OCI-LY1 (cell line): Measurements from ENCODE around the gene GALNT1.

Experiments used
- H2AFZ ChIP-seq: fragments of 200-600 bp; sonication (generic), shearing (Covaris generic); 2 replicates; pipeline ENCODE4 v1.6.0; 2014; ENCODE audit warnings: antibody characterized with exemption, mild to moderate bottlenecking, low read length
- H3F3A ChIP-seq: fragments of 200-600 bp; sonication (generic), shearing (Covaris generic); 2 replicates; pipeline ENCODE4 v1.6.0; 2014; ENCODE audit warnings: mild to moderate bottlenecking, antibody characterized with exemption, low read length, moderate library complexity; ENCODE audit not compliant: insufficient read depth
- H3K27ac ChIP-seq: fragments of 200-600 bp; sonication (generic); 2 replicates; pipeline ENCODE4 v1.5.1; 2014; ENCODE audit warnings: low read length, mixed run types, mild to moderate bottlenecking, low read depth; ENCODE audit not compliant: poor library complexity, severe bottlenecking
- H3K27me3 ChIP-seq: fragments of 200-600 bp; sonication (generic); 2 replicates; pipeline ENCODE4 v1.6.0; 2014; ENCODE audit warnings: antibody characterized with exemption, mild to moderate bottlenecking, low read length, moderate library complexity; ENCODE audit not compliant: insufficient read depth
- H3K36me3 ChIP-seq: fragments of 200-600 bp; sonication (generic); 2 replicates; pipeline ENCODE4 v1.6.1; 2014; ENCODE audit warnings: mild to moderate bottlenecking, antibody characterized with exemption, low read length, moderate library complexity, mixed read lengths; ENCODE audit not compliant: insufficient read depth
- H3K4me1 ChIP-seq: fragments of 200-600 bp; sonication (generic); 2 replicates; pipeline ENCODE4 v1.5.1; 2014; ENCODE audit warnings: mild to moderate bottlenecking, low read length, moderate library complexity; ENCODE audit not compliant: insufficient read depth, severe bottlenecking
- H3K4me2 ChIP-seq: fragments of 200-600 bp; sonication (generic), shearing (Covaris generic); 2 replicates; pipeline ENCODE4 v1.6.1; 2014; ENCODE audit warnings: low read length
- H3K4me3 ChIP-seq: fragments of 200-600 bp; sonication (generic); 2 replicates; pipeline ENCODE4 v1.5.1; 2014; ENCODE audit warnings: low read length, low read depth, mild to moderate bottlenecking, mixed read lengths; ENCODE audit not compliant: poor library complexity, severe bottlenecking
- H3K79me2 ChIP-seq: fragments of 200-600 bp; shearing (Covaris generic); 2 replicates; pipeline ENCODE4 v1.6.1; 2016; ENCODE audit warnings: mixed run types, low read length, mixed read lengths; ENCODE audit not compliant: insufficient read depth
- H3K9ac ChIP-seq: fragments of 200-600 bp; sonication (generic), shearing (Covaris generic); 2 replicates; pipeline ENCODE4 v1.6.1; 2014; ENCODE audit warnings: mild to moderate bottlenecking, low read length, mixed read lengths
- H3K9me2 ChIP-seq: fragments of 200-600 bp; sonication (generic), shearing (Covaris generic); 2 replicates; pipeline ENCODE4 v1.6.1; 2014; ENCODE audit warnings: low read depth, mild to moderate bottlenecking, low read length, mixed read lengths
- H3K9me3 ChIP-seq: fragments of 200-600 bp; shearing (Covaris generic); 2 replicates; pipeline ENCODE4 v1.6.1; 2014; ENCODE audit warnings: low read length, mixed read lengths
- H4K20me1 ChIP-seq: fragments of 200-600 bp; sonication (generic), shearing (Covaris generic); 2 replicates; pipeline ENCODE4 v1.6.0; 2016; ENCODE audit warnings: mild to moderate bottlenecking, low read length; ENCODE audit not compliant: insufficient read depth
- EZH2 ChIP-seq: fragments of 200-600 bp; sonication (generic), shearing (Covaris generic); IDR thresholded peaks from 2 replicates; pipeline ENCODE4 v1.8.0; 2017; ENCODE audit warnings: borderline replicate concordance, mixed run types, mild to moderate bottlenecking, antibody characterized with exemption, low read length, moderate library complexity, mixed read lengths
- TF ChIP-seq, protein P1 (sequence below): fragments of 200-600 bp; sonication (generic), shearing (Covaris generic); IDR thresholded peaks from 2 replicates; pipeline ENCODE4 v1.5.1; 2017; ENCODE audit warnings: mild to moderate bottlenecking, antibody characterized with exemption, low read length, moderate library complexity, mixed read lengths

The GALNT1 gene

DNA sequence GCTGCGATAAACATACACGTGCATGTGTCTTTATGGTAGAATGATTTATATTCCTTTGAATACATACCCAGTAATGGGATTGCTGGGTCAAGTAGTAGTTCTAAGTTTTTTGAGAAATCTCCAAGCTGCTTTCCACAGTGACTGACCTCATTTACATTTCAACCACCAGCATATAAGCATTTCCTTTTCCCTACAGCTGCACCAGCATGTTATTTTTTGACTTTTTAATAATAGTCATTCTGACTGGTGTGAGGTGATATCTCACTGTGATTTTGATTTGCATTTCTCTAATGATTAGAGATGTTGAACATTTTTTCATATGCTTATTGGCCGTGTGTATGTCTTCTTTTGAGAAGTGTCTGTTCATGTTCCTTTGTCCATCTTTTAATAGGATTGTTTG is 22.8 kb downstream of the GALNT1 start:
- no peak overlapping the region for H3K4me2 ChIP-seq

DNA sequence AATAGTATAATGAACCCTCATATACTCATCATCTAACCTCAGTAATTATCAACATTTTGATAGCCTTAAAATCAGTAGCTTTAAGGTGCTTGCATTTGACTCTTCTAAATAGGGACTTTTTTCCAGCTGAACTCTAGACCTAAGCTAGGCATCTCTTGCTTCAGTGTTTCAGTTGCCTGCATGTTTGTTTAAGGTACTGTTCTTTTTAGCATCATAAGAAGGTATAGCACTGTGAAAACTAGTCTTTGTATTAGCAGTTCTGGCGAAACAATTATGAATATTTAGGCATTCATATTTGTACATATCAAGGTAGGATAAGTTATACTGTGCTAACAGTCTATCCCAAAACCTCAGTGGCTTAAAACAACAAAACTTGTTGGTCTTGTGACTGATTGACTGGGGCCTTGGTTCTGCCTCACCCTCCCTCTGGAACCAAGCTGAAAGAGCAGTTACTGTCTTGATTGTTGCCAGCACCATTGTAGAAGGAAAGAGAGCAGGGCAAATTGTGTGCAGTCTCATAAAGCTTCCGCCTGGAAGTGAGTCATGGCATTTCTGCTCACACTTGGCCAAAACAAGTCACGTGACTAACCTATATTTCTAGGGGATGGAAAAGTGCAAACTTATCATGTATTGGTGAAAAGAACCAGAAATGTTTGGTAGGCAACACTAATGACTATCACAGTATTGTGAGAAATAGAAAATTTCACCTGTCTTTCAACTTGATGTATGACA is 24.3 kb downstream of the GALNT1 start:
- H3K4me1 ChIP-seq = no peaks in the 10 kb centered on the region
- TF ChIP-seq, protein P1, sequence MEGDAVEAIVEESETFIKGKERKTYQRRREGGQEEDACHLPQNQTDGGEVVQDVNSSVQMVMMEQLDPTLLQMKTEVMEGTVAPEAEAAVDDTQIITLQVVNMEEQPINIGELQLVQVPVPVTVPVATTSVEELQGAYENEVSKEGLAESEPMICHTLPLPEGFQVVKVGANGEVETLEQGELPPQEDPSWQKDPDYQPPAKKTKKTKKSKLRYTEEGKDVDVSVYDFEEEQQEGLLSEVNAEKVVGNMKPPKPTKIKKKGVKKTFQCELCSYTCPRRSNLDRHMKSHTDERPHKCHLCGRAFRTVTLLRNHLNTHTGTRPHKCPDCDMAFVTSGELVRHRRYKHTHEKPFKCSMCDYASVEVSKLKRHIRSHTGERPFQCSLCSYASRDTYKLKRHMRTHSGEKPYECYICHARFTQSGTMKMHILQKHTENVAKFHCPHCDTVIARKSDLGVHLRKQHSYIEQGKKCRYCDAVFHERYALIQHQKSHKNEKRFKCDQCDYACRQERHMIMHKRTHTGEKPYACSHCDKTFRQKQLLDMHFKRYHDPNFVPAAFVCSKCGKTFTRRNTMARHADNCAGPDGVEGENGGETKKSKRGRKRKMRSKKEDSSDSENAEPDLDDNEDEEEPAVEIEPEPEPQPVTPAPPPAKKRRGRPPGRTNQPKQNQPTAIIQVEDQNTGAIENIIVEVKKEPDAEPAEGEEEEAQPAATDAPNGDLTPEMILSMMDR = no peak
- no peak for TF ChIP-seq EZH2
- H2AFZ ChIP-seq = no peak overlapping the region
- no peak overlapping the region for H3K4me2 ChIP-seq
- H3K4me3 ChIP-seq = no peak overlapping the region
- H3K9ac ChIP-seq = no peak overlapping the region
- H3K9me3 ChIP-seq = peaks cover 26% of the 10 kb centered on the region
- no peaks in the 10 kb centered on the region for H3K27me3 ChIP-seq
- H3K27ac ChIP-seq = no peak overlapping the region
- peaks cover 48% of the 10 kb centered on the region for H3K79me2 ChIP-seq
- H3K36me3 ChIP-seq = no peaks in the 10 kb centered on the region; the same call in 1 of the 2 replicates
- no peaks in the 10 kb centered on the region for H3K9me2 ChIP-seq
- H4K20me1 ChIP-seq = no peaks in the 10 kb centered on the region
- no peaks in the 10 kb centered on the region for H3F3A ChIP-seq

More for the DNA sequence above, 22.8 kb downstream of the GALNT1 start:
- H3F3A ChIP-seq = no peaks in the 10 kb centered on the region
- no peak overlapping the region for H2AFZ ChIP-seq
- no peaks in the 10 kb centered on the region for H3K27me3 ChIP-seq
- no peaks in the 10 kb centered on the region; the same call in 1 of the 2 replicates for H3K36me3 ChIP-seq
- no peak overlapping the region for H3K27ac ChIP-seq
- no peak overlapping the region for H3K4me3 ChIP-seq
- no peaks in the 10 kb centered on the region for H3K9me2 ChIP-seq
- TF ChIP-seq, protein P1 = no peak
- TF ChIP-seq EZH2 = no peak
- H4K20me1 ChIP-seq = no peaks in the 10 kb centered on the region
- no peak overlapping the region for H3K9ac ChIP-seq
- H3K79me2 ChIP-seq = peaks cover 56% of the 10 kb centered on the region
- H3K9me3 ChIP-seq = peaks cover 26% of the 10 kb centered on the region
- H3K4me1 ChIP-seq = no peaks in the 10 kb centered on the region

DNA sequence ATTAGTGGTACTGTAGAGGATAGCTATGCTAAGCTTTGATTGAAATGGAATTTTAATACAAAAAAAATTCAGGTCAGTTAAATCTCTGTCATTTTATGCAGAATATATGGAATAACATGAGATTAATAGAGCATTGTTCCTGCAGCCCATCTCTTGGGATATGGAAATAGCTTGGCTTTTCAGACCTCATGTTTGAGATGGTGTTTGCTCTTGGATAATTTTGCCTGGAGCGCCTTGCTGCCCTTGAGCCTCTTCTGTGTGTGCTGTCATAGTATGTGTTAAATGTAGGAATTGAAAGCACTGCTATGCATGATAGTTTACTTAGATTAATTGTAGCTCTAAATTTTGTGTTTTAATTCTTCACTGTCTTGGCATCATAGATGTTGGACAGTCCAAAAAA is 27.7 kb downstream of the GALNT1 start:
- Histone ChIP-seq H3K27ac (no peak overlapping the region), H3K9me2 (no peaks in the 10 kb centered on the region), H3F3A (no peaks in the 10 kb centered on the region), H3K4me3 (no peak overlapping the region), H2AFZ (no peak overlapping the region), H3K4me1 (no peaks in the 10 kb centered on the region), H3K36me3 (no peaks in the 10 kb centered on the region; the same call in 1 of the 2 replicates), H3K9me3 (no peaks in the 10 kb centered on the region), H3K27me3 (no peaks in the 10 kb centered on the region), H4K20me1 (no peaks in the 10 kb centered on the region), H3K4me2 (no peak overlapping the region), H3K79me2 (peaks cover 30% of the 10 kb centered on the region), H3K9ac (no peak overlapping the region)
- TF ChIP-seq, protein P1 = no peak
- no peak for TF ChIP-seq EZH2
